NCI-H146 (cell line): Measurements from ENCODE around the gene CD19.
"Not testable (repeated sequence)": the region's sequence is repeated elsewhere in the genome, so short reads cannot be mapped to it uniquely, and the experiment has no call there.

Experiments used
- DNase-seq: peaks from one replicate; lab custom pipeline; 2025; lab: John Stamatoyannopoulos, UW

CD19 gene

DNA sequence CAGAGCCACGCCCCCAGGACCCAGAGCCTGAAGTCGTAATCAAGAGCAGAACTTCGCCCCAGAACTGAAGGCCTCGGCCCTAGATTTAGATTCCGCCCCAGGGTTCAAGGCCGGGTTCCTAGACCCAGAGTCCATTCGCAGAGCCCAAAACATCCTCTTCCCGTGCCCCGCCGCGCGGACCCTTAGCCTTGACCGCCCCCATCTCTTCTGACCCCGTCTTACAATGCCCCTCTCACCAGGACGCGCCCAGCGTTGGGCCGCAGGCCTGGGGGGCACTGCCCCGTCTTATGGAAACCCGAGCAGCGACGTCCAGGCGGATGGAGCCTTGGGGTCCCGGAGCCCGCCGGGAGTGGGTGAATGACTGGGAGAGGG, 5.0 kb downstream of the CD19 start:
- no peak for DNase-seq

DNA sequence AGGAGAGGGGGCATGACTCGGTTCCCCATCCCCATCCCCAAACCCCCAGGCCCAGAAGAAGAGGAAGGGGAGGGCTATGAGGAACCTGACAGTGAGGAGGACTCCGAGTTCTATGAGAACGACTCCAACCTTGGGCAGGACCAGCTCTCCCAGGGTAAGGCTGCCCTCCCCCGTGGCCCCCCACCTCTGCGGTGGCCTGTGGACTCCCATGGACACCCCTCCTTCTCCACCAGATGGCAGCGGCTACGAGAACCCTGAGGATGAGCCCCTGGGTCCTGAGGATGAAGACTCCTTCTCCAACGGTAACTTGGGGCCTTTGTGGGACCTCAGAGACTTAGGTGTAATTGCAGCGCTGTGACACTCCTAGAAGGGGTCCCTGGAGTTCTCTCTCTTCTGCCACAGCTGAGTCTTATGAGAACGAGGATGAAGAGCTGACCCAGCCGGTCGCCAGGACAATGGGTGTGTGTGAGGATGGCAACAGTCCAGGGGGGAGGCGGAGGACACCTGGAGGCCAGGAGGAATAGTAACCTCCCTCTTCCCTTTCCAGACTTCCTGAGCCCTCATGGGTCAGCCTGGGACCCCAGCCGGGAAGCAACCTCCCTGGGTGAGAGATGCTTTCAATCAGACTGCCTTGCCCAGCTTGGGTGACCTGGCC, 5.6 kb downstream of the CD19 start:
- DNase-seq = no peak

DNA sequence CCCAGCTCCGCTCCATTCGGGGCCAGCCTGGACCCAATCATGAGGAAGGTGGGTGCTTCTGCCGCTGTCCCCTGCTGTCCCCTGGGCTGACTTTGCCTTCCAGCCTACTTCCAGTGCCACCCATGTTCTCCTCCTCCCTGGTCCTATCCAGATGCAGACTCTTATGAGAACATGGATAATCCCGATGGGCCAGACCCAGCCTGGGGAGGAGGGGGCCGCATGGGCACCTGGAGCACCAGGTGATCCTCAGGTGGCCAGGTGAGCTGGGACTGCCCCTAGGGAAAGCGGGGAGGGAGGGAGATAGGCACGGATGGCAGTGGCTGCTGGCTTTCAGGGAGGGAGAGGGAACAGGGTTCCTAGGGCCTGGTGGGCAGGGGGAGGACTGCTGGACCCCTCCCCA, 7.0 kb downstream of the CD19 start:
- no peak for DNase-seq

DNA sequence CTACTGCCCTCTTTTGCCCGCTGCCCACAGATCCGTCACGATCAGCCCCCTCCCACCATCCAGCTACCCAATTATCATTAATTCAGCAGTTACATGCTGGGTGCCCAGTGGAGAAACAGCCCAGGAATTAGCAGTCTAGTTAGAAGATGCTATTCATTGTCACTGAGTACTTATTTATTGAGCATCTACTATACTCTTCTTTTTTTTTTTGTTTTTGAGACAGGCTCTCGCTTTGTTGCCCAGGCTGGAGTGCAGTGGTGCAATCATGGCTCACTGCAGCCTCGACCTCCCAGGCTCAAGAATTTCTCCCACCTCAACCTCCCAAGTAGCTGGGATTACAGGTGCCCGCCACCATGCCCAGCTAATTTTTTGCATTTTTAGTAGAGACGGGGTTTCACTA, 8.1 kb downstream of the CD19 start:
- DNase-seq = not testable (repeated sequence)

DNA sequence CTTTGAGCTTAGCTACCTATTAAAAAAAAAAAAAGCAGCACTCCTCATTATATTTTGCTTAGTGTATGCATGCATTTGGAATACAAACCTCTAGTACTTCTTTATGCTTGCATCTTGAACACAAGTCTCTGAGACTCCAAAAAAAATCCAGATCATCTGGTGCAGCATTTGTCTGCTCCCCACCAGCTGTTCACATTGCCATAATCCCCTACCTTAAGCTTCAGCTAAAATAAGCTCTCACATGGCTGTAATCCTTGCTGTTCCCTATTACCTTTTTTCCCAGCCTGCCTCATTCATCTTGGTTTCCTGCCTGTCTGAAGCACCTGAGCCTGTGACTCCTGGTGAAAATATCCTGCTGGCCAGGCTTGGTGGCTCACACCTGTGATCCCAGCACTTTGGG, 11.5 kb downstream of the CD19 start:
- no peak for DNase-seq

DNA sequence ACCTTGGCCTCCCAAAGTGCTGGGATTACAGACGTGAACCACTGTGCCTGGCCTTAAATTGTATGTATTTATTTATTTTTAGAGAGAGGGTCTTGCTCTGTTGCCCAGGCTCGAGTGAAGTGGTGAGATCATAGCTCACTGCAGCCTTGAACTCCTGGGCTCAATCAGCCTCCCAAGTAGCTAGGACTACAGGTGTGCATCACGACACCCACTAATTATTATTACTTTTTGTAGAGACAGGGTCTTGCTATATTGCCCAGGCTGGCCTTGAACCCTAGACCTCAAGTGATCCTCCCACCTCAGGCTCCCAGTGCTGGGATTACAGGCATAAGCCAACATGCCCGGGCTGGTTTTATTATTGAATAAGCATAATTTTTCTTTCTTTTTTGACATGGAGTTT, 14.9 kb downstream of the CD19 start:
- no peak for DNase-seq

DNA sequence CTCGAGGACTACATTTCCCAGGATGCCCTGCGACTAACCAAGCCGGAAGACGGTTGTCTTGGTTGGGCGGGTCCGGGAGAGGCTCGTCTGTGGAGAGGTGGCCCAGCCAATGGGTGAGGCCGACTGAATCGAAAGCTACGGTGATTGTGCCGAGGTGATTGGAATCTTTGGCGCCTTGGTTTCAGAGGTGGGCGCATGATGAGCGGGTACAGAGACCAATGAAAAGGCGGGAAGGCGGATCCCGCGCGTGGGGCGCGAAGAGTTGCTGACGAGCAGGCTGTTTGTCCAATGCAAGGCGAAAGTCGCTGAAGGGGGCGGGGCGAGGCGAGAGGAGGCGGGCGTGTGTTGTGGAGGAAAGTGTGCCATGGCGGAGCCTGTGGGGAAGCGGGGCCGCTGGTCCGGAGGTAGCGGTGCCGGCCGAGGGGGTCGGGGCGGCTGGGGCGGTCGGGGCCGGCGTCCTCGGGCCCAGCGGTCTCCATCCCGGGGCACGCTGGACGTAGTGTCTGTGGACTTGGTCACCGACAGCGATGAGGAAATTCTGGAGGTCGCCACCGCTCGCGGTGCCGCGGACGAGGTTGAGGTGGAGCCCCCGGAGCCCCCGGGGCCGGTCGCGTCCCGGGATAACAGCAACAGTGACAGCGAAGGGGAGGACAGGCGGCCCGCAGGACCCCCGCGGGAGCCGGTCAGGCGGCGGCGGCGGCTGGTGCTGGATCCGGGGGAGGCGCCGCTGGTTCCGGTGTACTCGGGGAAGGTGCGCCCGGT, 19.1 kb downstream of the CD19 start, which contains the start of gene NFATC2IP:
Gene NFATC2IP (plus strand): TSS at position 290 of the 762 bp plus-strand sequence. CDS start 75 bp downstream, at position 365.
- peak; percentile 100 for DNase-seq

DNA sequence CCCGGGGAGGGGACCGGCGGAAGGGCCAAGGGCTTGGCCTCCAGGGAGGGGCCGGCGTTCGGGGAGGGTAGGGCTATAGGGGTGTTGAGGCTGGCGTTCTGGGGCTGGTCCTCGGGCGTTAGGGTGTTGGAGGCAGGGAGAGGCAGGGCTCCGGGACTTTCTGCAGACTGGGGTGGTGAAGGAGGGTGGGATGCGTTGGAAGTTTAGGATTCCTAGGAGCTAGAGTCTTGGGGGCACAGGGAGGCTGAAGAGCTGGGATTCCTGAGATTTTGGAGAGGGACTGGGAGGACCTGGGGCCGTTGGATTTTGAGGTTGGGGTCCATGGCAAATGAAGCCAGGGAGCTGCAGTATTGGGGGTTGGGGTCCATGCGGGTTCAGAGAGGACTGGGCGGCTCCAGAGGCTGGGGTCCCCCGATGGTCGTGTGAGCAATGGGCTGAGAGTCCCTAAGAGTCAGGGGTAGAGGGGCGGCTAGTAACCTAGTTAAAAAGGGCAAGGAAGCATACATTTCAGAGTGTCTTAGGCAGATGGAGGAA, 19.7 kb downstream of the CD19 start:
- DNase-seq = no peak

DNA sequence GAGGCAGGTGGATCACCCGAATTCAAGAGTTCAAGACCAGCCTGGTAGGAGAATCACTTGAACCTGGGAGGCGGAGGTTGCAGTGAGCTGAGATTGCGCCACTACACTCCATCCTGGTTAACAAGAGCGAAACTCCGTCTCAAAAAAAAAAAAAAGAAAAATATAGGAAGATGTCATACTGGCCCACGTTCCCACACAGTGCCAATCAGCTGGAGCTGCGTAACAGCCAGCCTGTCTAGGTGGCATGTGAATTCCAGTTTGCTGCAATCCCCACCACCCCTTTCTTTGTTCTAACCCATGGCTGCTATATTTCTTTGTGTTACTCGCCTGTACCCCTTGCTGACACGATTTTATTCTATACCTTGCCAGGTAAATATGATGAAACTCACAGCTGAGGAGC, 26.4 kb downstream of the CD19 start:
- no peak for DNase-seq

DNA sequence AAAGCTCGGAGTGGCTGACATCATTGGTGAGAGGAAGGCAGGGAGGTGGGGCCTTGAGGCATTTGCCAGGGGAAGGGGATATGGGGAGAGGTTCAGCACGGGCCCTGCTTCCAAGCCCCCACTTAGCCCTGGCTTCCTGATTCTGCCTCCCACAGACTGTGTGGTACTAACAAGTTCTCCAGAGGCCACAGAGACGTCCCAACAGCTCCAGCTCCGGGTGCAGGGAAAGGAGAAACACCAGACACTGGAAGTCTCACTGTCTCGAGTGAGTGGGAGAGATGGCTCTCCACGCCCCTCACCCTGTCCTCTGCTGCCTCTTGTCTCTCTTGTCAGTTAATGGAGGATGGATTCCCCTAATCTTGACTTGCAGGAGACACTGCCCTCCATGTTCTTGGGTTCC, 27.1 kb downstream of the CD19 start:
- DNase-seq = no peak

DNA sequence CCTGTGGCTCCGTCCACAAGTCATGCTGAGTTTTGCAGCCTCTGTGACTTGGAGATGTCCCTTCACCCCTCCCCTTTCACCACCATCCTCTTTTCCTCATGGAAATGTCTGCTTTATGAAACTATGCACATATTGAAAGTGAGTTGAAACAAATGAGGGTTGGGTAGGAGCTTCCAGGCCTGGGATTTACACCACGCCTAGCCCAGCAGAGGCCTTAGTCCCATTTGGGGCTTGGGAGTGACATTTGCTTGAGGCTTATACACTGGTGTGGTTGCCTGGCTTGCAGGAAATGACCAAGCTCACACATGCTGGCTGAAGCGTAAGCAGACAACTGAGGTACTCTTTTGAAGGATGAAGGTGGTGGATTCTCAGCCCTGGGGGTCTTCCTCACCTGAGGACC, 32.3 kb downstream of the CD19 start:
- no peak for DNase-seq

DNA sequence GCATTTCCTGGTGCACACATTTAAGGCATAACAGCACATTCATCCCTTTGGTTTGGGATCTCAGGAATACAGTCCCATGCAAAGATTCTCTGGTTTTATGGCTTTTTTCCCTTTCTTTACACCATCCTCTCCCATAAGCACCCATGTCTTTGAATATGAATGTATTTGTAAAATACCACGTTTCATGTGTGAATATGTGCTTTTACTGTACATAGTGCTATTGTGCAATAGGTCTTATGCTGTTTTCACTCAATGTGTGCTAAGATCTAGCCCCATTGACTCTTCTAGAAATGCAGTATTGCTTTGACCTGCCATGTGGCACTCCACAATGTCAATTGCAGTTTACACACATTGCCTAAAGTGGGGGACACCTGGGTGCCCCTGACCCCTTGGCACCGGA, 32.7 kb downstream of the CD19 start:
- DNase-seq = no peak

DNA sequence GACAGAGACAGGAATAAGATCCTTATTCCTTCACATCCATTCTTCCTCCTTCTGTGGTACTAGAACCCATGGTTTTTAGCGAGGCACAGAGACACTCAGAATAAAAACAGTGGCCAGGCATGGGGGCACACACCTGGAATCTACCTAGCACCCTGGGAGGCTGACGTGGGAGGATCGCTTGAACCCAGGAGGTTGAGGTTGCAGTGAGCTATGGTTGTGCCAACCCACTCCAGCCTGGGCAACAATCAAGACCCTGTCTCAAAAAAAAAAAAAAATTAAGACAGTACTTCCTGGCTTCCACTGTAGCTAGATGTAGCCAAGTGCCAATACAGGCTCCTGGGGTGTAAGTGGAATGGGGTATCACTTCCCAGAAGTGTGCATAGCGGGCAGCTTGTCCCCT, 35.4 kb downstream of the CD19 start:
- DNase-seq = no peak

DNA sequence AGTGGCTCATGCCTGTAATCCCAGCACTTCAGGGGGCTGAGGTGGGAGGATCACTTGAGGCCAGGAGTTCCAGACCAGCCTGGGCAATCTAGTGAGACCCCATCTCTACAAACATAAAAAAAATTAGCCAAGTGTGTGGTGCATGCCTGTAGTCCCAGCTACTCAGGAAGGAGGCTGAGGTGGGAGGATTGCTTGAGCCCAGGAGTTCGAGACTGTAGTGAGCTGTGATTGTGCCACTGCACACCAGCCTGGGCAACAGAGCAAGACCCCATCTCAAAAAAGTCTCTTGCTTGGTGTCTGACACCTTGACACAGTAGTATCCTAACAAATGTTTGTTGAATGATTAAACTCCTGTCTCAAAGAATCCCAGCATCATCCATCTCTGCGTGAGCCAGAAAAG, 37.9 kb downstream of the CD19 start:
- DNase-seq = not testable (repeated sequence)

DNA sequence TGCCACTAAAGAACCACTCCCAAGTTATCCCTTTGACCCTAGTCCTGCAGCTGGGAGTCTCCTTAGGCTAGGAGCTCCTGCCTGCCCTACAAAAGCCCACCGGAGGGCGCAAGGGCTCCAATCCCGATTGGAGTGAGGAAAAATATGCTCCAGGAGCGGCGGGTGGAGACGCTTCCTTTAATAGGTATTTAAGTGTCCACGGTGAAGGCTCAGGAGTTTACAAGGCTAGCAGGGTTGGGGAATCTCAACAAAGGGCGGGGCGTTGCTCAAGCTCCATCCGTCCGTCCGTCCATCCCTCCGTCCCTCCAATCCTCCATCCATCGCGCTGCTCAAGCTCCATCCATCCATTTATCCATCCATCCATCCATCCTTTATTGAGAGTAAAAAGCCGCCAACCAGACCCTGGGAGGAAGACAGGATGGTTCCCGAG, 42.3 kb downstream of the CD19 start:
- peak; percentile 81 for DNase-seq

DNA sequence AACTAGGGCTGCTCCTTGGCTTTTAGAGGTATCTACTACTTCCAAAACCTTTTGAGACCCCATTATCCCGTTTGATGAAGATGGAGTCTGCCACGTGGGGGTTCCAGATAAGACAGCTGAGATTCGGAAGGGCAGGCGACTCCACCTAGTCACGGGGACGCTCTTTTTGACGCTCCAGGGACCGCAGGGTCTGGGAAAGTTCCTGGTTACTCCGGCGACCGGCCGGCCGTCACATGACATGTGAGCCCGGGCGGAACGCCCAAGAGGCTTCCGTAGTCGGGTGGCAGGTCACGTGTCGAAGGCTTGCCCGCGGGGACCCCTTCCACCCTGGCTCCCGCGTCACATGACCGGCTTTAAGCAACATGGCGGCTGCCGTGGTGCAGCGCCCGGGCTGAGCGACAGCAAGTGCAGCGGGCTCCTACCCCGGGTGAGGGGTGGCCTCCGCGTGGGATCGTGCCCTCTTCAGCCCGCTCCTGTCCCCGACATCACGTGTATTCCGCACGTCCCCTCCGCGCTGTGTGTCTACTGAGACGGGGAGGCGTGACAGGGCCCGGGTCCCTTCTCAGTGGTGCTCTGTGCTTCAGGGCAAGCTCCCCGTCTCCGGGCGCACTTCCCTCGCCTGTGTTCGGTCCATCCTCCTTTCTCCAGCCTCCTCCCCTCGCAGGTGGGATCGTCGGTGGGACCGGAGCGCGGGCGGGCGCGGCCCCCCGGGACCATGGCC, 42.8 kb downstream of the CD19 start, which contains the start of gene SPNS1:
Gene SPNS1 (plus strand): TSS at position 342 of the 721 bp plus-strand sequence. CDS start 374 bp downstream, at position 716.
- DNase-seq = peak; percentile 98

DNA sequence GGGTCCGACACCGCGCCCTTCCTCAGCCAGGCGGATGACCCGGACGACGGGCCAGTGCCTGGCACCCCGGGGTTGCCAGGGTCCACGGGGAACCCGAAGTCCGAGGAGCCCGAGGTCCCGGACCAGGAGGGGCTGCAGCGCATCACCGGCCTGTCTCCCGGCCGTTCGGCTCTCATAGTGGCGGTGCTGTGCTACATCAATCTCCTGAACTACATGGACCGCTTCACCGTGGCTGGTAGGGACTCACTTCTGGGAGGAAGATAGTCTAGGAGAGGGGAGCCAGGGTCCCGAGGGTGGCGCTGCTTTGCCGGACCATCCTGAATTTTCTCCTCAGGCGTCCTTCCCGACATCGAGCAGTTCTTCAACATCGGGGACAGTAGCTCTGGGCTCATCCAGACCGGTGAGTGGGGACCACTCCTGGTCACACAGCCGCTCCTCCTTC, 43.4 kb downstream of the CD19 start:
- DNase-seq = no peak

DNA sequence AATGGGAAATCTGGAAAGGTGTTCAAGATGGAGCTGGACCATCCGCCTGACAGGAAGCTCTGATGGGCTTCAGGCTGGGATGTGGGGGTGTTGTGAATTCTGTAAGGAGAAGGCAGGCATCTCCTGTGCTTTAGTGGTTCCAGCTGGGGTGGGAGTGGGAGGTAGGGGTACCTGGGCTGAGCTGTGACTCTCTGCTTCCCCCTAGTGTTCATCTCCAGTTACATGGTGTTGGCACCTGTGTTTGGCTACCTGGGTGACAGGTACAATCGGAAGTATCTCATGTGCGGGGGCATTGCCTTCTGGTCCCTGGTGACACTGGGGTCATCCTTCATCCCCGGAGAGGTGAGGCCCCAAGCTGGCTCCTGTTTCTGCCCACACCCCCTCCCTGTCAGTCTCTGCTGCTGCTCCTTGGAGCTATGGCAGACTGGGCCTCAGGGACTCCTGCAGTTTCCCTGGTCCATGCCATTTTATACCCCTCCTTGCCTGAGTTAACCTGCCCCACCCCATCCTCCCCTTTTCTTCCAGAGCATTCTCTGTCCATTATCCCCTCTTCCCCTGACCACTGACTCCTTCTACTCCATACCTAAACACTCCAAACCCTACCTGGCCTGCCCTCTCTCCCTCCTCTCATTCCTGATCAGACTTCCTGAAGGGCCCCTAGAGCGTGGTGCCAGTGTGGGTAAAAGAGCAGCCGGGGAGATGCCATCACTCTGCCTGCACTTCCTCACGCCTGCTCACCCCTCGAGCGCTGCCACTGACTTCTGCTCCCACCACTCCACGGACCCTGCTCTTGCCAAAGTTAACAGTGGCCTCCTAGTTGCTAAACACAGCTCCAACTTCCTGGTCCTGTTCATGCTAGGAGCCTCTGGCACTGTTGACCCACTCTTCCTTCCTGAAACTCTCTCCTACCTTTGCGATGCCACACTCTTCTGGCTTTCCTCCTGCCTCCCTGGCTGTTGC, 46.2 kb downstream of the CD19 start:
- peak; percentile 18 for DNase-seq

DNA sequence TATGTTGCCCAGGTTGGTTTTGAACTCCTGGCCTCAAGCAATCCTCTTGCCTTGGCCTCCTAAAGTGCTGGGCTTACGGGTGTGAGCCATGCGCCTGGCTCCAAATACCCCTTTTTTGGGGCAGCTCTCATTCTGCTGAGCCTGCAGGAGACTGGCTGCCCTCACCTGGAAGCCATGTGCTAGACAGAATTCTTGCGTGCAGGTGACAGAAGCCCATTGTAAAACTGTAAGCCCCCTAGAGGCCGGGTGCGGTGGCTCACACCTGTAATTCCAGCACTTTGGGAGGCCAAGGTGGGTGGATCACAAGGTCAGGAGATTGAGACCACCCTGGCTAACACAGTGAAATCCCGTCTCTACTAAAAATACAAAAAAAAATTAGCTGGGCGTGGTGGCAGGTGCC, 48.6 kb downstream of the CD19 start:
- not testable (repeated sequence) for DNase-seq

DNA sequence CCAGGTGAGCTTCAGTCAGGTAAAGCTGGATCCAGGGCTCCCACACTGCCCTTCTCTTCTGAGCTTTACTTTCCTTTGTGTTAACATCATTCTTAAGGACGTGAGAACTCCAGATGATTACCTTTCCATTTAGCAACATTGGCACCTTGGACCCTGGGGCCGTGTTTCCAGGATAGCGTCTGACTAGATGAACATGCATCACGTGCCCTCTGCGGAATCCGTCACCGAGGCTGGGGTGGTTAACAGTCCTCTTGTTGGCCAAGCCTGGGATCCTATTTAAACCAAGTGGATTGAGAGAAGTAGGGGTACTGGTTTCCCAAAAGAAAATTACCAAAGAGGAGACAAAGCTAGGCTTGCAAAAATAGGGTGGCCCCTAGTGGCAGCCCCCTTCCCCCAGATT, 49.2 kb downstream of the CD19 start:
- no peak for DNase-seq

DNA sequence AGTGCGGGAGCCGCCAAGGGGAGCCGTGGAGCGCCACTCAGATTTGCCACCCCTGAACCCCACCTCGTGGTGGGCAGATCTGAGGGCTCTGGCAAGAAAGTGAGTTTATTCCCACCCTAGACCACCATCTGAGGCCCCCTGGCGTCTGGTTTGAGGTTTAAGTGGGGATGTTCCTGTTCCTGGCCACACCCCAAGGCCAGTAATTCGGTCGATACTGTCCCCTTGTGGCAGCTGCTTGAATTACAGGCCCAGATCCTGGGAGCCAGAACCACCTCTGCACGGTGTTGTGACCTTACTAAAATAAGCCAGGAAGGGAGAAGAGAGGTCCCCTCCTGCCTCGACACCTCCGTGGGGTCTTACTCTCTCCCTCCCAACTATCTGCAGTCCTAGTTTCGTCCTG, 49.7 kb downstream of the CD19 start:
- no peak for DNase-seq
